ENCODE results near the gene FAM210A. TPM values are rescaled to one million over a fixed set of nuclear protein-coding genes. Genes with fewer than 3 reads are reported as not detected.
A peak's percentile ranks its signal among the peaks of the same experiment; 100 is the strongest.

The FAM210A gene
- total RNA-seq, 4 donors from 2014 or later: 13.8 to 31.5 (median 20.4) TPM

GRCh38 chr18:13730481-13730880 is 4.1 kb upstream of the FAM210A start:
- no peak for DNase-seq
- H3K9me3 ChIP-seq: no peaks in the 10 kb centered on the region
- H3K4me3 ChIP-seq: no peak overlapping the region
- TF ChIP-seq POLR2A (IDR thresholded peaks at IDR 0.05) (no peak), CTCF (IDR thresholded peaks at IDR 0.05) (no peak)
- no peaks in the 10 kb centered on the region for H3K27me3 ChIP-seq
- H3K27ac ChIP-seq: no peak overlapping the region
- H3K4me1 ChIP-seq: peaks cover 0 to 7% of the 10 kb centered on the region in 2 donors
- no peaks in the 10 kb centered on the region for H3K36me3 ChIP-seq
- intact Hi-C loops (cut with DNase I; ENCODE audit: low total_unique reads): no loop called here

GRCh38 chr18:13726972-13727331 is 594 bp upstream of the FAM210A start:
- TF ChIP-seq POLR2A (IDR thresholded peaks at IDR 0.05): no peak
- intact Hi-C loops (cut with DNase I; ENCODE audit: low total_unique reads): no loop called here
- peak in 1 of 2 donors; percentile 43 for DNase-seq
- no peaks in the 10 kb centered on the region for H3K27me3 ChIP-seq
- H3K36me3 ChIP-seq: no peaks in the 10 kb centered on the region
- H3K27ac ChIP-seq: peak overlapping the region; percentile 84 to 89
- H3K4me1 ChIP-seq: peaks cover 0 to 7% of the 10 kb centered on the region in 2 donors
- H3K9me3 ChIP-seq: no peaks in the 10 kb centered on the region
- H3K4me3 ChIP-seq: peak overlapping the region; percentile 57 to 92

GRCh38 chr18:13725566-13726231 is 659 bp downstream of the FAM210A start:
- DNase-seq: no peak
- H3K9me3 ChIP-seq: no peaks in the 10 kb centered on the region
- peak overlapping the region; percentile 57 to 92 for H3K4me3 ChIP-seq
- H3K27ac ChIP-seq: peak overlapping the region; percentile 84 to 89
- peaks cover 0 to 7% of the 10 kb centered on the region in 2 donors for H3K4me1 ChIP-seq
- no peaks in the 10 kb centered on the region for H3K36me3 ChIP-seq
- no peaks in the 10 kb centered on the region for H3K27me3 ChIP-seq
- intact Hi-C loops (cut with DNase I; ENCODE audit: low total_unique reads): no loop called here
- TF ChIP-seq POLR2A (IDR thresholded peaks at IDR 0.05) (no peak), CTCF (IDR thresholded peaks at IDR 0.05) (no peak)

DNA sequence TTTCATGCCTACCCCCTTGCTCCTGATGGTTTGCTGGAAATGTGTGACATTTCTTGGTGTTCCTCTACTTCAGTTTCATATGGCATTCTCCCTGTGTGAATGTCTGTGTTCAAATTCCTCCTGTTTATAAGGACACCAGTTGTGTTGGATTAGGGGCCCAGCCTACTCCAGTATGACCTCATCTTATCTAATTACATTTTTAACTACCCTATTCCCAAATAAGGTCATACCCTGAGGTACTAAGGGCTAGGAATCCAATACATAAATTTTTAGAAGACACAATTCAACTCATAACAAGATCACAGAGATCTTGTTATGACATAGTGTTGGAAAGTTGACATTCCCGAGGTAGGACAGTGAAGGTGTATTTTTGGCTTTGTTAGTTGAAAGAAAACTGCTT is 5.5 kb downstream of the FAM210A start:
- no peak overlapping the region for H3K4me3 ChIP-seq

DNA sequence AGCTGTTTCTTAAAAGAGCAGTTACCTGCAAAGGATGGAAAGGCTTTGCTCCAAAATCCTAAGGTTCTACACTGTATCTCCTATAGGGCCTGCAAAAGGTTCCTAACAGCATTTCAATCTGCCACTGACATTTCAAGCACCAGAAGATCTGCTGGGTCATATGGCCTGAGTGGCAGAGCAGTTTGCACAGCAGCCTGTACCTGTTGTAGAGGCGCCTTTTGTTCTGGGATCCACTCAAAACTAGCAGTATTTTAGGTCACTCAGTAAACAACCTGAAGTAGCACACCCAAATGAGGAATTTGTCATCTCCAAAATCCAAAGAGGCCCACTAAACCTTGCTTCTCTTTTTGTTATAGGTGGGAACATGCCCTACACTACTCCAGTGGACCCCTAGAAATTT is 6.2 kb downstream of the FAM210A start:
- Histone ChIP-seq H3K4me3 (no peak overlapping the region), H3K27ac (no peak overlapping the region)

More for the DNA sequence above, 5.5 kb downstream of the FAM210A start:
- intact Hi-C loops (cut with DNase I; ENCODE audit: low total_unique reads): no loop called here
- Histone ChIP-seq H3K36me3 (no peaks in the 10 kb centered on the region), H3K4me1 (no peaks in the 10 kb centered on the region), H3K27ac (no peak overlapping the region), H3K27me3 (no peaks in the 10 kb centered on the region), H3K9me3 (no peaks in the 10 kb centered on the region)
- TF ChIP-seq POLR2A (IDR thresholded peaks at IDR 0.05) (no peak), CTCF (IDR thresholded peaks at IDR 0.05) (no peak)
- DNase-seq: no peak

More for the DNA sequence above, 6.2 kb downstream of the FAM210A start:
- intact Hi-C loops (cut with DNase I; ENCODE audit: low total_unique reads): no loop called here
- no peaks in the 10 kb centered on the region for H3K36me3 ChIP-seq
- no peaks in the 10 kb centered on the region for H3K27me3 ChIP-seq
- H3K9me3 ChIP-seq: no peaks in the 10 kb centered on the region
- TF ChIP-seq CTCF (IDR thresholded peaks at IDR 0.05): no peak
- TF ChIP-seq POLR2A (IDR thresholded peaks at IDR 0.05): no peak
- H3K4me1 ChIP-seq: no peaks in the 10 kb centered on the region
- DNase-seq: no peak

Data from uterus (tissue), 4 donors.